HEK293T (cell line): ENCODE results near the gene RIMS1.
"Not testable (repeated sequence)": the region's sequence is repeated elsewhere in the genome, so short reads cannot be mapped to it uniquely, and the experiment has no call there.

Experiments used
- ARNT ChIP-seq: fragments of 450-650 bp; IDR thresholded peaks from 2 replicates; pipeline ENCODE4 v1.6.1; 2017; ENCODE audit warnings: mild to moderate bottlenecking
- BHLHE40 ChIP-seq: fragments of 450-650 bp; IDR thresholded peaks from 2 replicates; pipeline ENCODE4 v1.6.1; 2016; ENCODE audit warnings: mild to moderate bottlenecking, moderate library complexity, borderline replicate concordance
- ELF4 ChIP-seq: fragments of 450-650 bp; IDR thresholded peaks from 2 replicates; pipeline ENCODE4 v1.6.1; 2017; ENCODE audit warnings: antibody characterized with exemption
- FOXA1 ChIP-seq: fragments of 450-650 bp; IDR thresholded peaks from 2 replicates; pipeline ENCODE4 v1.6.1; 2016; ENCODE audit warnings: mild to moderate bottlenecking
- FOXK2 ChIP-seq: fragments of 450-650 bp; IDR thresholded peaks from 2 replicates; pipeline ENCODE4 v1.6.1; 2016; ENCODE audit warnings: mild to moderate bottlenecking
- FOXM1 ChIP-seq: fragments of 450-650 bp; IDR thresholded peaks from 2 replicates; pipeline ENCODE4 v1.6.1; 2017; ENCODE audit warnings: mild to moderate bottlenecking, borderline replicate concordance
- NFRKB ChIP-seq: fragments of 450-650 bp; IDR thresholded peaks from 2 replicates; pipeline ENCODE4 v1.6.1; 2016; ENCODE audit warnings: mild to moderate bottlenecking, moderate library complexity
- SP1 ChIP-seq: fragments of 450-650 bp; IDR thresholded peaks from 2 replicates; pipeline ENCODE4 v1.6.1; 2017
- TARDBP ChIP-seq: fragments of 450-650 bp; IDR thresholded peaks from 2 replicates; pipeline ENCODE4 v1.6.1; 2016
- TF ChIP-seq, protein P1 (sequence below): fragments of 450-650 bp; IDR thresholded peaks from 2 replicates; pipeline ENCODE4 v1.6.1; 2016

DNA sequence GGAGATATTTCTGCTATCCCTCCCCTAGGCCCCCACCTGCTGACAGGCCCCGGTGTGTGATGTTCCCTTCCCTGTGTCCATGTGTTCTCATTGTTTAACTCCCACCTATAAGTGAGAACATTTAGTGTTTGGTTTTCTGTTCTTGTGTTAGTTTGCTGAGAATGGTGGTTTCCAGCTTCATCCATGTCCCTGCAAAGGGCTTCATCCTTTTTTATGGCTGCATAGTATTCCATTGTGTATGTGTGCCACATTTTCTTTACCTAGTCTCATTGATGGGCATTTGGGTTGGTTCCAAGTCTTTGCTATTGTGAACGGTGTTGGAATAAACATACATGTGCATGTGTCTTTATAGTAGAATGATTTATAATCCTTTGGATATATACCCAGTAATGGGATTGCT, 448.9 kb downstream of the RIMS1 start:
- not testable (repeated sequence) for TF ChIP-seq SP1, ELF4, TARDBP, FOXM1, NFRKB, ARNT, FOXA1, BHLHE40, FOXK2
- TF ChIP-seq, protein P1, sequence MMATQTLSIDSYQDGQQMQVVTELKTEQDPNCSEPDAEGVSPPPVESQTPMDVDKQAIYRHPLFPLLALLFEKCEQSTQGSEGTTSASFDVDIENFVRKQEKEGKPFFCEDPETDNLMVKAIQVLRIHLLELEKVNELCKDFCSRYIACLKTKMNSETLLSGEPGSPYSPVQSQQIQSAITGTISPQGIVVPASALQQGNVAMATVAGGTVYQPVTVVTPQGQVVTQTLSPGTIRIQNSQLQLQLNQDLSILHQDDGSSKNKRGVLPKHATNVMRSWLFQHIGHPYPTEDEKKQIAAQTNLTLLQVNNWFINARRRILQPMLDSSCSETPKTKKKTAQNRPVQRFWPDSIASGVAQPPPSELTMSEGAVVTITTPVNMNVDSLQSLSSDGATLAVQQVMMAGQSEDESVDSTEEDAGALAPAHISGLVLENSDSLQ: not testable (repeated sequence)
